Measurements from ENCODE around the gene CASP7. TPM values are rescaled to one million over a fixed set of nuclear protein-coding genes. Genes with fewer than 3 reads are reported as not detected.

CASP7 gene
- total RNA-seq, 1 donor from 2014 or later = 15.5 TPM

DNA sequence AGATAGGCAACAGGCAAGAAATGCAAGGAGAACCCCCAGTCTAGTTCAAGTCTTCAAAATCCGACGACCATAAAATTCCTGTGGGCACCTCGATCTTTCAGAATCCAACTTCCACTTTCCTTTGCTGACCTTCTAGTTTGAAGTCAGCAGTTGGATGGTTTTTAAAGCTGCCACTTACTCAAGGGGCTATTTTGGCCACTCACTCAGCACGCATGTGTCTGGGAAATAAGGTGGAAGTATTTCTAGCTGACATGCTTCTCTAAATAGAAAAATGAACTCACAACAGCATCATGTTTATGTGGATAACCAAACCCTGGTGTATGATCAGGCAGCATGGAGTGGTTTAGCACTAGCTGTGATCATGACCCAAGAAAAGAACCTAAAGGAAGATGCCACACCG is 15.8 kb upstream of the CASP7 start, which contains the start of gene NRAP:
NRAP (minus strand) TSS at position 134 of the 400 bp plus-strand sequence. CDS start 159 bp downstream, outside the sequence.
- ATAC-seq (peak; percentile 72), DNase-seq (no peak)
- intact Hi-C loops (cut with micrococcal nuclease) = no loop called here

- intact Hi-C loops (cut with micrococcal nuclease) = no loop called here
- no peak for ATAC-seq
- DNase-seq = no peak
Measured at GRCh38 chr10:113665352-113665751, 14.4 kb upstream of the CASP7 start.

GRCh38 chr10:113665806-113666354 is 13.8 kb upstream of the CASP7 start:
- DNase-seq = no peak
- intact Hi-C loops (cut with micrococcal nuclease) = no loop called here
- no peak for ATAC-seq

- intact Hi-C loops (cut with micrococcal nuclease) = no loop called here
- no peak for ATAC-seq
- DNase-seq = no peak
Measured at GRCh38 chr10:113666682-113667252, 12.9 kb upstream of the CASP7 start.

DNA sequence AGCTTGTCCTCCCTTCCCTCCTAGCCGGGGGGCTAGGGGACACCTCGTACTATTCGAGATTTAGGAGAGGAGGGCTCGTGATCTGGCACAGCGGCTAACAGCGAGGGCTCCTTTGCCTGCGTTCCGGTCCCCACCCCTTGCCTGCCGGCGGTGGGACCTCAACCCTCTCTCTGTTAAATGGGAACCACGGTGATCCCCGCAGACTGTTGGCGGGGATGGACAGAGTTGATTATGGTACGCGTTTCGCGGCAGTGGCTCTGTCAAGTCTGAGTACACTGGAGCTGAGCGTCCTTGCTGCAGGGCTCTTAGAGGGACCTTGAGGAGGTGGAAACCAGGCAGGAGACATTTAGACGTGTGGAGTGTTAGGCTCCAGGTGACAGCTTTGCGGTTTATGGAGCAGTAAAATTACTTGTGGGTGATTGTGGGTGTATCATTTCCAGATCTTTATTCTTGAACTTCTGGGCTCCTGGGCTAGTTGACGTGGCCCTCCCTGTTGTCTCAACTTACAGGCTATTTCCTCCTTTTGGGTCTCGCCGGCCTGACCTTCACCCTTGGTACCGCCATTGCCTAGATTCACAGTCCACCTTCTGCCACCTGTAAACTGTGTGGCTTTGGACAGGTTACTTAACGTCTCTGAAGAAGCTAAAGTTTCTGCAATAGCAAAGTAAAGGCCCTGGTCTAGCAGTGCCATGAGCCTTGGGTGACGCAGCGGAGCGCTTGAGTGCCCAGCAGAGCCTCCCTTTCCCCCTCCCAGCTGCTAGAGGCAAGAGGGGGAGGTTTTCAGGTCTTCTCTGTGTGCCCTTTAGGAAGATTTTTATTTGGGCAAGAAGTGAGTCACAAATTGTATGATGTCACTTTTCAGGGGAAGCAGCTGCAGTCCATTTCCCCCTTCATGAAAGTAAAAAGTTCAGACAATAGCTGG is 739 bp downstream of the CASP7 start:
- intact Hi-C loops (cut with micrococcal nuclease) = no loop called here
- peak; percentile 55 for DNase-seq
- peak; percentile 53 for ATAC-seq

DNA sequence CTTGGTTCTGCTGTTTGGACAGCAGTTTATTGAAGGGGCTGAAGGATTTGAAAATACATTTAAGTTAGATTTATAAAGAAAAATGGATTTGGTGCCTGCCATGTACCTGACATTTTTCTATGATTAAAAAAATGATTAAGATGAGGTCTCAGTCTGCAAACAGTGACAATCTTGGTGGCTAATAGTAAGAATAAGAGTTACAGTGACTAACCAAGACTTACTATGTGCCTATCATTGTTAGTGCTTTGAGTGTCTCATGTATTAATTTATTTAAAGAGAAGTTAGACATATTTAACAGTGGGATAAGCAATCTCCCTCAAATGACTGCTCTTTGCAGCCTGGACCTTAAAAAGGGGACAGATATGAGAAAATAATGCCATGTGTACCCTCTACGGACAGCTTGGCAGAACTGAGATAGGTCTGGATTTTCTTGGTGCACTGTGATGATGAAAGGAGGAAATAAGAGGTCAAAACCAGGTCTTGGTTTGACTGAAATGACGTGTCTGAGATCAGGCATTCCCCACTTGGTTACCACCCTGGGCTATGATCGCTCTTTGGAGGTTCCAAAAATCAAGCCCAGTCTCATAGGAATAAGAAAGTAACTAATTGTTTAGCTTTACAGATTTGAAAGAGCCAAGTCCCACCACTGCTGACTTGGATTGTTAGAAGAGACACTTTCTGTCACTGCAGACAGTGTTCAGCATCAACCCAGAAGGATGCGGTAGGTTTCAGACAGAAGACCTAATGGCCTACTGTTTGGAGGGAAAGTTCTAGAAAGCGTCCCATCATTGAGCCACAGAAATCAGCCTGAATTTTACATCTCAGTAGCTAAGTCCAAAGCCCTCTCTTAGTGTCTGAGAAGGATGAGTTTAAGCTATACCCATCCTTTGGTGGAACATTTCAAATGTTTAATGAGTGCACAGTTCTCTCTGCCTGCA is 2.1 kb downstream of the CASP7 start:
- intact Hi-C loops (cut with micrococcal nuclease) = no loop called here
- ATAC-seq (no peak), DNase-seq (no peak)

DNA sequence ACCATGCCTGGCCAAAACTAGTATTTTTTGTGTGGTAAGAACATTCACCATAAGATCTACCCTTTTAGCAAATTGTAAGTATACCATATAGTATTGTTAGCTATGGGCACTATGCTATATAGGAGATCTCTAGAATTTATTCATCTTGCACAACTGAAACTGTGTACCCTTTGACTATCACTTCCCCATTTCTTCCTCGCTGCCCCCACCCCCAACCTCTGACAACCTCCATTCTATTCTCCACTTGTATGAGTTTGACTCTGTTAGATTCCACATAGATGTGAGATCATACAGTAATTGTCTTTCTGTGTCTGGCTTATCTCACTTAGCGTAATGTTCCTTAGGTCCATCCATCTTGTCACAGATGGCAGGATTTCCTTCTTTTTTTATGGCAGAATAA is 3.6 kb downstream of the CASP7 start:
- intact Hi-C loops (cut with micrococcal nuclease) = no loop called here
- no peak for ATAC-seq
- no peak for DNase-seq

- intact Hi-C loops (cut with micrococcal nuclease) = no loop called here
- ATAC-seq (no peak), DNase-seq (no peak)
Measured at GRCh38 chr10:113686028-113686427, 6.3 kb downstream of the CASP7 start.

- ATAC-seq (no peak), DNase-seq (no peak)
- intact Hi-C loops (cut with micrococcal nuclease) = no loop called here
Measured at GRCh38 chr10:113687037-113687436, 7.3 kb downstream of the CASP7 start.

GRCh38 chr10:113689057-113689456 is 9.3 kb downstream of the CASP7 start:
- intact Hi-C loops (cut with micrococcal nuclease) = no loop called here
- ATAC-seq (no peak), DNase-seq (no peak)

GRCh38 chr10:113689574-113689973 is 9.9 kb downstream of the CASP7 start:
- ATAC-seq (no peak), DNase-seq (no peak)
- intact Hi-C loops (cut with micrococcal nuclease) = no loop called here

DNA sequence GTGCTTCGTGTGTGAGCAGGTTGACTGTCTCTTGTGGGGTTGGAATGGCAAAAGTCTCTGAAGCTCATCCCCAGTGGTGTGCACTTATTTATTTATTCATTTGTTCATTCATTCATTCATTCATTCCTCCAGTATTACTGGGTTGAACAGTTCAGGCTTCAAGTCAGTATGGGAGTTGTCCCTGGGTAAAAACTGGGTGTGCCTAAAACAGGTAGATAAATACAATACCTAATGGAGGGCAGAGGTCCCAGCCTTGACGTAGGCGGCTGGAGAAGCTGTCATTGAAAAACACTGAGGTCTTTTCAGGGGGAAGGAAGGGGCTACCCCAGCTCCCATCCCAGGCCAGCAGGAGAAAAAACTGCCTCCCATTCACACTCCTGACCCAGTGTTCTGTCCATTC is 11.0 kb downstream of the CASP7 start:
- ATAC-seq (no peak), DNase-seq (no peak)
- intact Hi-C loops (cut with micrococcal nuclease) = no loop called here

DNA sequence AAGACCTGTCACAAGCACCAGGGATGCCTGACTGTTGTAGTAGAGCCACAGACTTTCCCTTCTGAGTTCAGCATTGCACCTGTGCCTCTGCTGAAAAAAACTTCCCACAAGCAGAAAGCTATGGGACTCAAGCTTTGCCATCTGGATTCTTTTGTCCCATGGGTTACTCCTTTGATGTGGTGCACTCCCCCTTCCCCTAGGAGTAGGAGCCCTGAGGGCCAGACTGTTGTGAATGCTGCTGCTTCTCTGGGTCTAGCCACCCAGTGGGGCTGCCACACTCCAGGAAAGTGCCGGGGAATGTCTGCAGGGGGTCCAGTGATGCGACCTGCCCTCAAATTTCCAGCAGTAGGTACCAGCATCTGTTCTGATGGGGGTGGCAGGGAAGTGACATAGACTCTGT is 11.7 kb downstream of the CASP7 start:
- DNase-seq (no peak), ATAC-seq (no peak)
- intact Hi-C loops (cut with micrococcal nuclease) = no loop called here

- ATAC-seq (no peak), DNase-seq (no peak)
- intact Hi-C loops (cut with micrococcal nuclease) = no loop called here
Measured at GRCh38 chr10:113692271-113692670, 12.6 kb downstream of the CASP7 start.

DNA sequence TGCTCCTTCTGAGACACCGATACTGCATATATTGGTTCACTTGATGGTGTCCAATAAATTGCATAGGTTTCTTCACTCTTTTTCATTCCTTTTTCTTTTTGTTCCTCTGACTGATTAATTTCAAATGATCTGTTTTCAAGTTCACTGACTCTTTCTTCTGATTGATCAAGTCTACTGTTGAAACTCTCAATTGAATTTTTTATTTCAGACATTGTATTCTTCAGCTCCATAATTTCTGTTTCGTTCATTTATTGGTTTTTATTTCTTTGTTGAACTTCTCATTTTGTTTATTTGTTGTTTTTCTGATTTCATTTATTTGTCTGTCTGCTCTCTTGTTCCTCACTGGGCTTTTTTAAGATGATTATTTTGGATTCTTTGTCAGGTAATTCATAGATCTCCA is 13.6 kb downstream of the CASP7 start:
- DNase-seq = no peak
- intact Hi-C loops (cut with micrococcal nuclease) = no loop called here
- ATAC-seq = no peak

- intact Hi-C loops (cut with micrococcal nuclease) = no loop called here
- no peak for DNase-seq
- ATAC-seq = no peak
Measured at GRCh38 chr10:113695691-113696090, 16.0 kb downstream of the CASP7 start.

- intact Hi-C loops (cut with micrococcal nuclease) = no loop called here
- peak; percentile 50 for ATAC-seq
Measured at GRCh38 chr10:113697595-113697994, 17.9 kb downstream of the CASP7 start.

DNA sequence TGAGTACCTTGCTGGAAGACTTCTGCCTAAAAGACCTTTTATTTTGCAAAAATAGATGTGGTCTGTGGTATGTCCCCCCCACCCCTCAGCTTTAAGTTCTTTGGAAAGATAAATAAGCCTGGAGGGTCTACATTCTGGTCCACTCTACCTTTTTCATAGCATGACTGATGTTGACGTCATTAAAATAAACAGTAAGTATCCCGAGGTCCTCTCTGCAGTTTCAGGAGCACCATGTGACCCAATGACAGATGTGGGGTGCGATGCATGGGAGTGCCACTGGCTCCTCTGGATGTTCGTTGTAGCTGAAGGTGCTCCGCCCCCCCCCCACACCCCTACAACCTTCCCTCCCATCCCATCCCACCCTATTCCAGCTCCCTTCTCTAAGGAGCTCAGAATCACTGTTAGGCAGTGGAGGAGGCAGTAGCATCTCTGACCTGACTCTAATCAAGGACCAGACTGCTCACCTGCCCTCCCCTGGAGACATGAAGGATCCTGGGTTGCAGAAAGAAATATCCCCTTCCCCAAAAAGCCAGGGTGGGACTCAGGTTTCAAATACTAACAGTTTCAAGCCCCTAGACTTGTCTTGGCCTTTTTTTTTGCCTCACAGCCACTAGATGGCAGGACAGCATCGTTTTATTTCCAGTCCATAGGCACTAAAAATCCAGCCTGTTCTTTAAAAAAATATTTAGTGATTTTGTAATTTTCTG is 25.1 kb downstream of the CASP7 start:
- DNase-seq (no peak), ATAC-seq (peak; percentile 43)
- intact Hi-C loops (cut with micrococcal nuclease) = no loop called here

More at GRCh38 chr10:113697595-113697994, 17.9 kb downstream of the CASP7 start:
- no peak for DNase-seq

- intact Hi-C loops (cut with micrococcal nuclease) = no loop called here
- ATAC-seq (no peak), DNase-seq (no peak)
Measured at GRCh38 chr10:113705344-113705652, 25.6 kb downstream of the CASP7 start.
